ENCODE measurements around the gene PRRG1.

DNA sequence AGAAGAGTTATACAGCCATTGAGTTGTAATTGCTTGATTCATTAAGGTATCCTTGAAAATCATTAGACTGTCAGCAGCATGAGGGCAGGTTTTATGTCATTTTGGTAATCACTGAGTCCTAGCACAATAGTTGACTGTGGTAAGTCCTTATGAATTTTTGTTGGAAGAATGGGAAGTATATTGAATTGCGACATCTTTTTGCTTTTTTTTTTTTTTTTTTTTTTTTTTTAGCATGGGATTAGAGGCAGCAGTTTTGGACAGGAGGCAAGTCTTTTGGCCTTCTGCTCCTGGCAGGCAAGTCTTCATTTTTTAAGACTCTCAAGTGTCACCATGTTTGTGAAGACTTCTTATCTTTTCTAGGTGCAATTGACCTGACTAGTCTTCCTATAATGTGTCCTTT lies 29.7 kb downstream of the PRRG1 start:
- TF ChIP-seq, protein P1, sequence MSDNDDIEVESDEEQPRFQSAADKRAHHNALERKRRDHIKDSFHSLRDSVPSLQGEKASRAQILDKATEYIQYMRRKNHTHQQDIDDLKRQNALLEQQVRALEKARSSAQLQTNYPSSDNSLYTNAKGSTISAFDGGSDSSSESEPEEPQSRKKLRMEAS (IDR thresholded peaks at IDR 0.05; ENCODE audit: low read depth) = no peak
- TF ChIP-seq, protein P2, sequence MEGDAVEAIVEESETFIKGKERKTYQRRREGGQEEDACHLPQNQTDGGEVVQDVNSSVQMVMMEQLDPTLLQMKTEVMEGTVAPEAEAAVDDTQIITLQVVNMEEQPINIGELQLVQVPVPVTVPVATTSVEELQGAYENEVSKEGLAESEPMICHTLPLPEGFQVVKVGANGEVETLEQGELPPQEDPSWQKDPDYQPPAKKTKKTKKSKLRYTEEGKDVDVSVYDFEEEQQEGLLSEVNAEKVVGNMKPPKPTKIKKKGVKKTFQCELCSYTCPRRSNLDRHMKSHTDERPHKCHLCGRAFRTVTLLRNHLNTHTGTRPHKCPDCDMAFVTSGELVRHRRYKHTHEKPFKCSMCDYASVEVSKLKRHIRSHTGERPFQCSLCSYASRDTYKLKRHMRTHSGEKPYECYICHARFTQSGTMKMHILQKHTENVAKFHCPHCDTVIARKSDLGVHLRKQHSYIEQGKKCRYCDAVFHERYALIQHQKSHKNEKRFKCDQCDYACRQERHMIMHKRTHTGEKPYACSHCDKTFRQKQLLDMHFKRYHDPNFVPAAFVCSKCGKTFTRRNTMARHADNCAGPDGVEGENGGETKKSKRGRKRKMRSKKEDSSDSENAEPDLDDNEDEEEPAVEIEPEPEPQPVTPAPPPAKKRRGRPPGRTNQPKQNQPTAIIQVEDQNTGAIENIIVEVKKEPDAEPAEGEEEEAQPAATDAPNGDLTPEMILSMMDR (IDR thresholded peaks at IDR 0.05) = no peak
- no peak for TF ChIP-seq MXI1 (IDR thresholded peaks at IDR 0.05; ENCODE audit: low read depth, low read length)
